H1 (cell line): ENCODE data around the gene IL6ST. TPM values are rescaled to one million over a fixed set of nuclear protein-coding genes. Genes with fewer than 3 reads are reported as not detected.

ENCODE experiments used
- CTCF ChIA-PET: fragments of 300-600 bp; sonication (Branson Sonifier 250); formaldehyde crosslinking; loops from one replicate; lab custom pipeline; 2021; ENCODE audit not compliant: partially characterized antibody; lab: Charles Lee
- POLR2A ChIA-PET: fragments of 300-600 bp; sonication (Branson Sonifier 250); formaldehyde crosslinking; loops from one replicate; lab custom pipeline; 2021; ENCODE audit warnings: inconsistent platforms; ENCODE audit not compliant: partially characterized antibody; lab: Charles Lee
- DNase-seq, 2 experiments: peaks; one replicate each; pipeline versions ENCODE4 v3.0.0 to v3.0.0-alpha.2; 2010 to 2022; ENCODE audit warnings: low spot score in 2 of 2, low read depth in 1 of 2, mixed read lengths in 1 of 2
- FAIRE-seq: peaks from 2 replicates; lab custom pipeline; 2011; peaks lifted over from hg19 to GRCh38; lab: Jason Lieb, UNC
- H2AFZ ChIP-seq: 2 replicates; pipeline ENCODE4 v1.8.1; 2012; ENCODE audit warnings: low read length, inconsistent platforms
- H2AK5ac ChIP-seq: 2 replicates; pipeline ENCODE4 v1.6.1; 2013; ENCODE audit warnings: low read depth, low read length
- H2BK120ac ChIP-seq: replicated peaks from 2 replicates; pipeline ENCODE3; 2013; ENCODE audit warnings: low read depth, low read length, inconsistent platforms
- H2BK12ac ChIP-seq: 2 replicates; pipeline ENCODE4 v1.6.1; 2013; ENCODE audit warnings: low read depth, low read length
- H2BK15ac ChIP-seq: 2 replicates; pipeline ENCODE4 v1.6.1; 2013; ENCODE audit warnings: low read length
- H2BK20ac ChIP-seq: 2 replicates; pipeline ENCODE4 v1.6.1; 2013; ENCODE audit warnings: low read length
- H2BK5ac ChIP-seq: 2 replicates; pipeline ENCODE4 v1.6.1; 2013; ENCODE audit warnings: low read depth, low read length
- H3K14ac ChIP-seq: 2 replicates; pipeline ENCODE4 v1.6.1; 2013; ENCODE audit warnings: inconsistent platforms; ENCODE audit not compliant: insufficient read length
- H3K18ac ChIP-seq: 2 replicates; pipeline ENCODE4 v1.6.1; 2013; ENCODE audit warnings: low read length; ENCODE audit errors: extremely low read depth
- H3K23ac ChIP-seq: 2 replicates; pipeline ENCODE4 v1.6.1; 2013; ENCODE audit warnings: inconsistent platforms; ENCODE audit not compliant: insufficient read length
- H3K23me2 ChIP-seq: 2 replicates; pipeline ENCODE4 v1.6.1; 2013; ENCODE audit warnings: low read depth, low read length
- H3K27ac ChIP-seq: 2 replicates; pipeline ENCODE4 v1.6.1; 2011; ENCODE audit warnings: low read depth, low read length, inconsistent platforms
- H3K27me3 ChIP-seq, 4 experiments: replicated peaks in 1 of 4; 1 replicate in 1 of 4; 2 replicates in 3 of 4; pipeline versions ENCODE4 v1.6.1 to v1.8.1; 2011 to 2013; ENCODE audit warnings: low read length in 3 of 4, mild to moderate bottlenecking in 3 of 4, inconsistent platforms in 2 of 4, mixed read lengths in 2 of 4, moderate library complexity in 1 of 4; ENCODE audit not compliant: control insufficient read depth in 3 of 4, insufficient read depth in 3 of 4; ENCODE audit errors: extremely low read depth in 1 of 4
- H3K36me3 ChIP-seq, 4 experiments: 2 replicates each; pipeline versions ENCODE4 v1.6.1 to v1.8.1; 2011 to 2013; ENCODE audit warnings: mild to moderate bottlenecking in 4 of 4, low read length in 3 of 4, moderate library complexity in 2 of 4, control low read depth in 1 of 4, inconsistent platforms in 1 of 4; ENCODE audit not compliant: insufficient read depth in 4 of 4, control insufficient read depth in 2 of 4
- H3K4ac ChIP-seq: replicated peaks from 2 replicates; pipeline ENCODE3; 2013; ENCODE audit warnings: low read length, low read depth, mixed read lengths, inconsistent platforms; ENCODE audit not compliant: insufficient read length
- H3K4me1 ChIP-seq, 4 experiments: replicated peaks in 1 of 4; 1 replicate in 1 of 4; 2 replicates in 3 of 4; pipeline versions ENCODE4 v1.6.1 to v1.8.1; 2011 to 2013; ENCODE audit warnings: low read length in 3 of 4, inconsistent platforms in 2 of 4, mixed read lengths in 1 of 4; ENCODE audit not compliant: insufficient read depth in 4 of 4, control insufficient read depth in 3 of 4
- H3K4me2 ChIP-seq, 2 experiments: 2 replicates each; pipeline versions ENCODE4 v1.6.1 to v1.8.1; 2011 to 2013; ENCODE audit warnings: low read depth in 2 of 2, low read length in 2 of 2, control low read depth in 1 of 2, inconsistent platforms in 1 of 2, mild to moderate bottlenecking in 1 of 2; ENCODE audit not compliant: insufficient read depth in 1 of 2
- H3K4me3 ChIP-seq, 4 experiments: fragments of 200-600, 300-600 bp in 1 of 4; sonication (generic), shearing (Covaris generic), sonication (Bioruptor Twin) in 1 of 4; 2 replicates each; pipeline versions ENCODE4 v1.5.1 to v1.8.1; 2011 to 2016; ENCODE audit warnings: low read length in 4 of 4, low read depth in 3 of 4, control low read depth in 2 of 4, inconsistent platforms in 2 of 4, mild to moderate bottlenecking in 2 of 4, mixed read lengths in 1 of 4, moderate library complexity in 1 of 4; ENCODE audit not compliant: insufficient read depth in 2 of 4; ENCODE audit errors: extremely low read depth in 1 of 4
- H3K56ac ChIP-seq: replicated peaks from 2 replicates; pipeline ENCODE3; 2013; ENCODE audit warnings: low read depth, mild to moderate bottlenecking, mixed read lengths, low read length, inconsistent platforms; ENCODE audit not compliant: insufficient read length
- H3K79me1 ChIP-seq: 2 replicates; pipeline ENCODE4 v1.6.1; 2013; ENCODE audit warnings: low read depth, low read length, control low read depth
- H3K79me2 ChIP-seq, 2 experiments: 2 replicates each; pipeline versions ENCODE4 v1.6.1 to v1.8.1; 2012 to 2013; ENCODE audit warnings: low read length in 2 of 2, mild to moderate bottlenecking in 2 of 2, inconsistent platforms in 1 of 2; ENCODE audit not compliant: insufficient read depth in 2 of 2, control insufficient read depth in 1 of 2
- H3K9ac ChIP-seq, 4 experiments: replicated peaks in 1 of 4; 1 replicate in 1 of 4; 2 replicates in 3 of 4; pipeline versions ENCODE4 v1.6.1 to v1.8.1; 2011 to 2013; ENCODE audit warnings: low read depth in 3 of 4, low read length in 3 of 4, control low read depth in 2 of 4, mild to moderate bottlenecking in 2 of 4, moderate library complexity in 2 of 4, inconsistent platforms in 1 of 4; ENCODE audit errors: extremely low read depth in 1 of 4
- H3K9me3 ChIP-seq, 2 experiments: 2 replicates each; pipeline versions ENCODE4 v1.6.1 to v1.8.1; 2012 to 2013; ENCODE audit warnings: mild to moderate bottlenecking in 2 of 2, moderate library complexity in 2 of 2, control low read depth in 1 of 2, inconsistent platforms in 1 of 2, low read depth in 1 of 2, low read length in 1 of 2, mixed read lengths in 1 of 2; ENCODE audit not compliant: insufficient read depth in 2 of 2
- H4K20me1 ChIP-seq, 2 experiments: replicated peaks in 1 of 2; 2 replicates each; pipeline versions ENCODE3 to v1.8.1; 2011 to 2013; ENCODE audit warnings: inconsistent platforms in 2 of 2, low read length in 2 of 2, mild to moderate bottlenecking in 1 of 2; ENCODE audit not compliant: insufficient read depth in 2 of 2, control insufficient read depth in 1 of 2
- H4K5ac ChIP-seq: 2 replicates; pipeline ENCODE4 v1.6.1; 2013; ENCODE audit warnings: low read length, low read depth, mixed read lengths, inconsistent platforms; ENCODE audit not compliant: insufficient read length
- H4K8ac ChIP-seq: 2 replicates; pipeline ENCODE4 v1.8.0; 2013; ENCODE audit warnings: mild to moderate bottlenecking, moderate library complexity, low read length, inconsistent platforms; ENCODE audit not compliant: insufficient read depth; ENCODE audit errors: extremely low read depth
- H4K91ac ChIP-seq: replicated peaks from 2 replicates; pipeline ENCODE3; 2013; ENCODE audit warnings: low read length, mixed read lengths, inconsistent platforms; ENCODE audit not compliant: insufficient read length
- BCL11A ChIP-seq, 2 experiments: IDR thresholded peaks; one replicate each; pipeline ENCODE4 v1.6.1; 2011; ENCODE audit warnings: low read depth in 2 of 2, low read length in 2 of 2, mild to moderate bottlenecking in 2 of 2
- NRF1 ChIP-seq: IDR thresholded peaks from 2 replicates; pipeline ENCODE4 v1.6.1; 2011; ENCODE audit warnings: mild to moderate bottlenecking, low read depth, low read length, improper control_type of control experiment
- WGBS, 2 experiments: shearing (Covaris generic) in 1 of 2; methylation state at CpG; one replicate each; pipeline versions ENCODE4 v1.1.6 to v1.1.7; 2013 to 2015; ENCODE audit warnings: low lambda C conversion rate in 2 of 2, mixed read lengths in 2 of 2, inconsistent platforms in 1 of 2, low coverage in 1 of 2, missing lambda C conversion rate in 1 of 2; ENCODE audit not compliant: insufficient replicate concordance in 2 of 2, insufficient coverage in 1 of 2, insufficient read length in 1 of 2; ENCODE audit errors: extremely low coverage in 1 of 2, missing lambda C conversion rate in 1 of 2; 5-methylcytosine and 5-hydroxymethylcytosine counted together
- polyA plus RNA-seq, 7 experiments: library from polyadenylated mRNA; depleted of rRNA in 3 of 7; stranded (reverse) in 5 of 7; unstranded in 2 of 7; fragments of >200 nt in 5 of 7; fragments of 200-250 nt in 2 of 7; gene quantifications; 1 replicate in 5 of 7; 2 replicates in 1 of 7; 4 replicates in 1 of 7; pipeline versions ENCODE4 v1.2.1 to v1.2.3, GENCODE V29; 2011 to 2013; ENCODE audit warnings: missing spikeins in 2 of 7, mixed read lengths in 2 of 7
- total RNA-seq: library from RNA; stranded (reverse); fragmentation: NEBNext Ultra II Directional; extraction: Animal tissue kit (Norgen Biotek cat#: 25700); gene quantifications from 2 replicates; pipeline ENCODE4 v1.2.1, GENCODE V29; 2021

The IL6ST gene
- total and polyA plus RNA-seq, 2 of the 8 experiments (the other 6 are each of a cell fraction or from before 2014, with no cell fraction given), result 1.4 to 11.1 TPM

GRCh38 chr5:55902696-55903095, 92.1 kb downstream of the IL6ST start:
- no peak overlapping the region for H3K27ac ChIP-seq
- H3K4me1 ChIP-seq, result no peaks in the 10 kb centered on the region
- no peak overlapping the region for H2BK15ac ChIP-seq
- no peak overlapping the region for H2BK120ac ChIP-seq
- no peak overlapping the region for H4K5ac ChIP-seq
- no peak overlapping the region for H4K91ac ChIP-seq
- H3K14ac ChIP-seq, result no peak overlapping the region
- DNase-seq, result no peak
- no peaks in the 10 kb centered on the region; a peak in 1 of 7 replicates for H3K27me3 ChIP-seq
- H2AFZ ChIP-seq, result no peak overlapping the region; the same call in 1 of the 2 replicates
- no peak overlapping the region for H2BK12ac ChIP-seq
- no peak overlapping the region for H3K56ac ChIP-seq
- no peak overlapping the region for H2BK20ac ChIP-seq
- ChIA-PET POLR2A (no interaction called here), CTCF (no interaction called here)
- WGBS, 2 experiments, result 79% methylated on average over 5 of the region's 5 CpGs; no CpG with 5 or more reads in 1 of the 2 experiments
- H3K23me2 ChIP-seq, result no peaks in the 10 kb centered on the region
- H2AK5ac ChIP-seq, result no peak overlapping the region
- H3K23ac ChIP-seq, result no peak overlapping the region
- H4K8ac ChIP-seq, result no peak overlapping the region
- H3K36me3 ChIP-seq, result no peaks in the 10 kb centered on the region
- H3K4me3 ChIP-seq, result no peak overlapping the region
- TF ChIP-seq NRF1 (no peak), BCL11A (IDR thresholded peaks at IDR 0.05; ENCODE audit: low read depth in 2 of 2, low read length in 2 of 2) (no peak)
- TF ChIP-seq, all 59 proteins: peak for 0
- H4K20me1 ChIP-seq, result no peaks in the 10 kb centered on the region
- H3K79me1 ChIP-seq, result no peaks in the 10 kb centered on the region
- H3K4ac ChIP-seq, result no peak overlapping the region
- no peak overlapping the region for H3K4me2 ChIP-seq
- no peak overlapping the region for H3K18ac ChIP-seq
- no peak overlapping the region for H2BK5ac ChIP-seq
- H3K9me3 ChIP-seq, result no peaks in the 10 kb centered on the region
- H3K9ac ChIP-seq, result no peak overlapping the region
- no peaks in the 10 kb centered on the region for H3K79me2 ChIP-seq
- no peak for FAIRE-seq
